Adrenal gland (tissue), 12 donors: Measurements from ENCODE around the gene PSMB4. TPM values are rescaled to one million over a fixed set of nuclear protein-coding genes. Genes with fewer than 3 reads are reported as not detected.

ENCODE experiments used
- DNase-seq, 7 donors: peaks; one replicate each; pipeline ENCODE4 v3.0.0-alpha.2; 2019 to 2020
- H3K27ac ChIP-seq, 5 donors: fragments of 200-600 bp; sonication (generic) in 4 of 5; 1 replicate in 3 of 5; 2 replicates in 2 of 5; pipeline versions ENCODE4 v1.5.1 to v1.8.0; 2016 to 2020; ENCODE audit warnings: mild to moderate bottlenecking in 1 of 5
- H3K27me3 ChIP-seq: fragments of 200-600 bp; 2 replicates; pipeline ENCODE4 v1.8.0; 2021
- H3K36me3 ChIP-seq, 2 donors: fragments of 200-600 bp; replicated peaks in 1 of 2; 1 replicate in 1 of 2; 2 replicates in 1 of 2; pipeline versions ENCODE4 v1.5.1 to v1.8.0; 2018 to 2022
- H3K4me1 ChIP-seq, 2 donors: fragments of 200-600 bp; replicated peaks in 1 of 2; 1 replicate in 1 of 2; 2 replicates in 1 of 2; pipeline versions ENCODE4 v1.5.1 to v1.8.0; 2018 to 2021
- H3K4me3 ChIP-seq, 4 donors: fragments of 200-600 bp; sonication (generic) in 3 of 4; one replicate each; pipeline ENCODE4 v1.5.1; 2016 to 2018
- H3K9me3 ChIP-seq, 3 donors: fragments of 200-600 bp; sonication (generic) in 1 of 3; replicated peaks in 1 of 3; 1 replicate in 2 of 3; 2 replicates in 1 of 3; pipeline versions ENCODE4 v1.5.1 to v1.8.0; 2016 to 2021
- POLR2A ChIP-seq, 2 donors: fragments of 450-650 bp; IDR thresholded peaks; one replicate each; pipeline ENCODE4 v1.6.1; 2017; ENCODE audit warnings: antibody characterized with exemption in 2 of 2, mild to moderate bottlenecking in 2 of 2, moderate library complexity in 1 of 2
- WGBS, 4 donors: extraction: QIAGEN DNeasy Blood & Tissue Kit in 2 of 4; methylation state at CpG; one replicate each; pipeline versions ENCODE4 v1.1.5 to v1.1.7; 2013 to 2017; 5-methylcytosine and 5-hydroxymethylcytosine counted together
- intact Hi-C, 2 donors: fragments of 100-400 bp; cut with DNase I; formaldehyde crosslinking; loops; one replicate each; pipeline versions ENCODE4 v1.14.1 to v1.15.0; 2022 to 2023
- polyA plus RNA-seq, 3 donors: library from polyadenylated mRNA; stranded (reverse); fragments of 200-250 nt in 2 of 3; fragments of 350-450 nt in 1 of 3; fragmentation: Illumina TruSeq in 1 of 3; extraction: RNeasy Lipid Tissue Mini Kit (QIAGEN cat#74804) in 1 of 3; gene quantifications; one replicate each; pipeline ENCODE4 v1.2.3, GENCODE V29; 2013 to 2014
- total RNA-seq, 9 donors: library from RNA; depleted of rRNA in 4 of 9; stranded (reverse); fragments of >200 nt in 4 of 9; fragments of 120-200 nt in 1 of 9; fragmentation: NEBNext Ultra II Directional in 1 of 9; extraction: Animal tissue kit (Norgen Biotek cat#: 25700) in 1 of 9; gene quantifications; one replicate each; pipeline versions ENCODE4 v1.1.0 to v1.2.4, GENCODE V29; 2013 to 2023
- TF ChIP-seq, protein P1 (sequence below), 6 experiments: fragments of 450-650 bp in 4 of 6; fragments of 200-600 bp in 2 of 6; sonication (generic) in 1 of 6; IDR thresholded peaks; 1 replicate in 5 of 6; 2 replicates in 1 of 6; pipeline versions ENCODE4 v1.5.1 to v1.8.0; 2016 to 2021; ENCODE audit warnings: antibody characterized with exemption in 6 of 6, mild to moderate bottlenecking in 2 of 6, moderate library complexity in 1 of 6
- donor health status: healthy with polysubstance abuse.
- donor health status: Bipolar disorder and iron deficiency.
- donor health status: DM: yes; HTN: yes; CAD: no.
- donor health status: DM: no; HTN: no; CAD: no.
- donor health status: DM: no; HTN: no; CAD: no.
- donor health status: DM: yes; HTN: yes; CAD: no.

The PSMB4 gene
- total and polyA plus RNA-seq, 12 donors, result 204 to 634 (median 347) TPM

GRCh38 chr1:151402764-151403163 lies 3.4 kb downstream of the PSMB4 start:
- H3K9me3 ChIP-seq, result no peaks in the 10 kb centered on the region
- DNase-seq, result no peak
- 73 to 90% (median 80%) methylated on average over 2 of the region's 2 CpGs for WGBS, 4 donors
- H3K4me3 ChIP-seq, result no peak overlapping the region
- H3K27ac ChIP-seq, result no peak overlapping the region
- H3K36me3 ChIP-seq, result peaks cover 0 to 67% of the 10 kb centered on the region in 2 donors
- H3K27me3 ChIP-seq, result no peaks in the 10 kb centered on the region
- no peak for TF ChIP-seq POLR2A (IDR thresholded peaks at IDR 0.05)
- TF ChIP-seq, protein P1, sequence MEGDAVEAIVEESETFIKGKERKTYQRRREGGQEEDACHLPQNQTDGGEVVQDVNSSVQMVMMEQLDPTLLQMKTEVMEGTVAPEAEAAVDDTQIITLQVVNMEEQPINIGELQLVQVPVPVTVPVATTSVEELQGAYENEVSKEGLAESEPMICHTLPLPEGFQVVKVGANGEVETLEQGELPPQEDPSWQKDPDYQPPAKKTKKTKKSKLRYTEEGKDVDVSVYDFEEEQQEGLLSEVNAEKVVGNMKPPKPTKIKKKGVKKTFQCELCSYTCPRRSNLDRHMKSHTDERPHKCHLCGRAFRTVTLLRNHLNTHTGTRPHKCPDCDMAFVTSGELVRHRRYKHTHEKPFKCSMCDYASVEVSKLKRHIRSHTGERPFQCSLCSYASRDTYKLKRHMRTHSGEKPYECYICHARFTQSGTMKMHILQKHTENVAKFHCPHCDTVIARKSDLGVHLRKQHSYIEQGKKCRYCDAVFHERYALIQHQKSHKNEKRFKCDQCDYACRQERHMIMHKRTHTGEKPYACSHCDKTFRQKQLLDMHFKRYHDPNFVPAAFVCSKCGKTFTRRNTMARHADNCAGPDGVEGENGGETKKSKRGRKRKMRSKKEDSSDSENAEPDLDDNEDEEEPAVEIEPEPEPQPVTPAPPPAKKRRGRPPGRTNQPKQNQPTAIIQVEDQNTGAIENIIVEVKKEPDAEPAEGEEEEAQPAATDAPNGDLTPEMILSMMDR (IDR thresholded peaks at IDR 0.05), result no peak
- H3K4me1 ChIP-seq, result peaks cover 10 to 15% of the 10 kb centered on the region in 2 donors
- intact Hi-C loops, result loop anchor here in 1 of 2 donors (10.0 kb wide), 1 partner anchor 118 kb away; the partner anchor contains the start of gene ZNF687

DNA sequence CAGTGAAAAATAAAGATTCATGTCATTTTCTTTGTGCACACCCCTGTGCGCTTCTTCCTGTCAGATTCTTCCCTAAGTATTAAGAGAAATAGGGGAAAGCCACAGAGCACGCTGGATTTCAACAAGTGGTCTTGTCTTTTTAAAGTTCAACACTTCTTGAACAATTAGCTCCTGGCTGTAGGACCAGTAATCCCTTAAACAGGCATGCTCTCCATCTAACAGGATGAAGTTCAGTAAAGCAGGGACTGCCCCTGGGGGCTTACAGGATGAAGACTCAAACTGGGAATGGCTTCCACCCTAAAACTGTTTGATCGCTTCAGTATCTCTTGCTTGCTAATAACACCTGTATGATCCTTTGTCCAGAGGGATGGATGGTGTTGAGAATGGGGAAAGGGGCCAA lies 4.2 kb downstream of the PSMB4 start:
- Histone ChIP-seq H3K9me3 (no peaks in the 10 kb centered on the region), H3K27ac (no peak overlapping the region), H3K4me1 (peaks cover 10 to 15% of the 10 kb centered on the region in 2 donors), H3K4me3 (no peak overlapping the region), H3K27me3 (no peaks in the 10 kb centered on the region), H3K36me3 (peaks cover 0 to 75% of the 10 kb centered on the region in 2 donors)
- intact Hi-C loops, result loop anchor here in 1 of 2 donors (10.0 kb wide), 1 partner anchor 119 kb away; the partner anchor contains the start of gene ZNF687
- TF ChIP-seq, protein P1 (IDR thresholded peaks at IDR 0.05), result no peak
- no peak for TF ChIP-seq POLR2A (IDR thresholded peaks at IDR 0.05)
- DNase-seq, result no peak
- 87 to 95% (median 91%) methylated on average over 3 of the region's 3 CpGs for WGBS, 4 donors

- TF ChIP-seq POLR2A (IDR thresholded peaks at IDR 0.05), result no peak
- TF ChIP-seq, protein P1 (IDR thresholded peaks at IDR 0.05), result no peak
- Histone ChIP-seq H3K9me3 (no peaks in the 10 kb centered on the region), H3K27ac (no peak overlapping the region), H3K4me3 (no peak overlapping the region), H3K27me3 (no peaks in the 10 kb centered on the region), H3K36me3 (peaks cover 0 to 93% of the 10 kb centered on the region in 2 donors), H3K4me1 (peaks cover 4 to 11% of the 10 kb centered on the region in 2 donors)
- intact Hi-C loops, result loop anchor here in 1 of 2 donors (10.0 kb wide), 1 partner anchor 121 kb away; the partner anchor contains the start of gene ZNF687
- WGBS, 4 donors, result 81 to 89% (median 86%) methylated on average over 10 to 13 of the region's 13 CpGs
- DNase-seq, result peak in 1 of 7 donors; percentile 42
Observed at GRCh38 chr1:151405187-151405951, 6.0 kb downstream of the PSMB4 start.

DNA sequence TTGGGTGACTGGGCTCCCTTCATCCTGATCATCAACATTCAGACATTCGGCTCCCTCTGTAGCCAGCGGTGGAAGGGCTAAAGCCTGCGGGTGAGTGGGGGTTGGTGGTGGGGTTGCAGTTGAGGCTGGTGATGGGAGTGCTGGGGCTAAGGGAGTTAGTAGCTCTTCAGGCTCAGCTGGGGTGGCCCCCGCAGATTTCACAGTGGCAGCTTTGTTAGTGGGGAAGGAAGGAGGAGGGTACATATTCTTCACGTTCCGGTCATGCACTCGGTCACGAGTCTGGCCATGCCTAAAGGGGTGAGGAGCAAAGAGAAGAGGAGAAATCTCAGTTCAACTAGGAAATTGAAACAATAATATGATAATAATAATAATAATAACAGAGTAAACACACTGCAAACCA lies 6.8 kb downstream of the PSMB4 start:
- TF ChIP-seq POLR2A (IDR thresholded peaks at IDR 0.05), result no peak
- TF ChIP-seq, protein P1 (IDR thresholded peaks at IDR 0.05), result no peak
- 82 to 90% (median 87%) methylated on average over 5 to 8 of the region's 8 CpGs for WGBS, 4 donors
- Histone ChIP-seq H3K27me3 (no peaks in the 10 kb centered on the region), H3K4me1 (peaks cover 0 to 3% of the 10 kb centered on the region in 2 donors), H3K36me3 (peaks cover 0 to 93% of the 10 kb centered on the region in 2 donors), H3K4me3 (no peak overlapping the region), H3K9me3 (no peaks in the 10 kb centered on the region), H3K27ac (no peak overlapping the region)
- no peak for DNase-seq
- intact Hi-C loops, result loop anchor here in 1 of 2 donors (10.0 kb wide), 1 partner anchor 121 kb away; the partner anchor contains the start of gene ZNF687
